Epithelial cell of umbilical artery (primary cell): ENCODE measurements around the gene ZNF576. TPM values are rescaled to one million over a fixed set of nuclear protein-coding genes. Genes with fewer than 3 reads are reported as not detected.

Experiments
- total RNA-seq: library from RNA; depleted of rRNA; stranded (reverse); fragments of >200 nt; gene quantifications from 2 replicates; pipeline ENCODE4 v1.2.3, GENCODE V29; 2014

ZNF576 gene, protein sequence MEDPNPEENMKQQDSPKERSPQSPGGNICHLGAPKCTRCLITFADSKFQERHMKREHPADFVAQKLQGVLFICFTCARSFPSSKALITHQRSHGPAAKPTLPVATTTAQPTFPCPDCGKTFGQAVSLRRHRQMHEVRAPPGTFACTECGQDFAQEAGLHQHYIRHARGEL
- 15.3 and 27.2 TPM in 2 replicates for total RNA-seq

DNA sequence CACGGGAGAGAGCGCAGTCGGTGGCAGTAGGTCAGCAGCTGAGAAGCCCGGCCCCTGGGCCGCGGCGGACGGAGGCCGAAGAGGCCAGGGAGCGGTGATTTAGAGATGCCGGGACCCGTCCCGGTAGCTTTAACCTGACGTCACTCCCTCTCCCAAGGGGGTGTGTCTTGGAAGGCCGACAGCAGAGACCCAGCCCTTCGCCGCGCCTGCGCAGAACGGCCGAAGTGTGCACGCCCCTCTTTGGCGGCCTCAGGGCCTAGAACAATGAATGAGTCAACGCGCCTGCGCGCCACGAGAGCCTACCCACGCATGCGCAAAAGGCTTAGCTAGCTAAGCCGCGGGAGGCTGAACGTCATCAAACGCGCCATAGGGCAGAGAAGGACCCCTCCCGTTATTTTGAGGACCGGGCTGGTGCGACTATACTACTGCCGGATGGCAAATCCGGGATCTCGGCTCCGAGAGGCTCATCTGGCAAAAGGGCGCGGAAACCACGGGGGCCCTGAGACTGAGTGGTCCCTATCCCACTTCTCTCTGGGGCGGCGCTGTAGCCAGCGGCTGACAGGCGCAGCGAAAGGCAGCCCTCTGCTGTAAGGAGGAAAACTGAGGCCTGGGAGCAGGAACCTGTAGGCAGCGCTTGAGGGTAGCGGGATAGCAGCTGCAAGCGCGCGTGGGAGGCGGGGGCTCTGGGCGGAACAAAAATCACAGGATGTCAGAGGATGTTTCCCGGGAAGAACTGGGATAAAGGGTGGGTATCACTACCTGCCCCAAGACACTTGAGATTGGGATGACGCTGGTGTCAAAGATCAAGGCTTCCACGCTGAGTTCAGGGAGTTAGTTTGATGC lies at the start of gene ZNF576, which contains the start of gene IRGQ:
TSS of gene ZNF576 (plus strand) at position 597 of the 843 bp plus-strand sequence. CDS start 514 bp downstream, outside the sequence.
TSS of gene IRGQ (minus strand) at position 136 of the 843 bp plus-strand sequence. CDS start 796 bp downstream, outside the sequence.

DNA sequence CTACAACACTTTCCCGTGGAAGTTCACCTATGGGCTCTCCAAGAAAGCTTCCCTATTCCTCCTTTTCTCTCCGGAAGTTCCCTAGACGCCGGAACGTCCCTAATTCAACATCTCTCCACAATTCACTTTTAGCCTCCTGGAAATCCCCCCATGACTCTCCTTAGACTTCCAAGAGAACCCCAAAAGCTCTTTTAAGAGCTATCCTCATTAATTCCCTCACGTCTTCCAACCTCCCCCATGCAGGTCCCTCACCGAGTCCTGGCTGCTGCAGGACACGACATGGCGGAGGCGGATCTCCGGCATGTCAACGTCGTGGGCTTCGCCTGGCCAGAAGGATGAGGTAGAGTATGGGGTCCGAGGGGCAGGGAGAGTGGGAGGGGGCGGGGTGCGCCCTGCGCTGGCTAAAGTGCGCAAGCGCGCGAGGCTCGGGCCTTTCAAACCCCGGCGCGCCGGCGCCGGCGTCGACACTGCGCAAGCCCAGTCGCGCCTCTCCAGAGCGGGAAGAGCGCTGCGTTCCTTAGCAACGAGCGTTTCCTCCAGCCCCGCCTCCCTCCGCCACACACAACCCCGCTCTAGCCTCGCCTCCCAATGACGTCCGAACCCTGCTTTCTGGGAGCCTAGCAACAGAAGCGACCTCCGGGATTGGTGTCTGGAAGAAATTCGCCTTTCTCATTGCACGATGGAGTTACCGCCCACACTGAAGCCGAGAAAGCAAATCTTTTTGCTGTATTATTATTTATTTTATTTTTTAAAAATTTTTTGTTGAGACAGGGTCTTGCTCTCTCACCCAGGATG lies 21.0 kb upstream of the ZNF576 start, which contains the start of the genes PINLYP and XRCC1:
TSS of gene PINLYP (plus strand) at position 646 of the 795 bp plus-strand sequence. CDS start 1,391 bp downstream, outside the sequence.
TSS of gene XRCC1 (minus strand) at position 372 of the 795 bp plus-strand sequence. CDS start at position 303, 69 bp downstream.

DNA sequence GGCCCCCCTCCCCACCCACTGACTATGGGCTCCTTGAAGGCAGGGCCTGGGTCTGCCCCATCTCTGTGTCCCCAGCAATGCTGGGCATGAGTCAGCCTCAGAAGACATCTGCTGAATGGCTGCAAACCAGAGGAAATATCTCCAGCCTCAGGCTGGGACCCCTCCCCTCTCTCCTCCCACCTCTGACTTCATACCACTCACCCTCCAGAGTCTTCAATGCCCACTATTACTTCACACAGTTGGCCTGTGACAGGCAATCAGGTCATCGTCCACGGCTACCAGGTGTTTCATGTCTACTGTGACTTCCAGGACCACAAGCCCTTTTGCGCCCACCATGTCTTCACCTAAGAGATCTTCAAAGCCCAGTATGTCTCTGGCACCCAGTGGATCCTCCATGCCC lies 15.4 kb downstream of the ZNF576 start, which contains the start of gene SRRM5:
TSS of gene SRRM5 (plus strand) at position 301 of the 400 bp plus-strand sequence. CDS start at position 335, 34 bp downstream.

DNA sequence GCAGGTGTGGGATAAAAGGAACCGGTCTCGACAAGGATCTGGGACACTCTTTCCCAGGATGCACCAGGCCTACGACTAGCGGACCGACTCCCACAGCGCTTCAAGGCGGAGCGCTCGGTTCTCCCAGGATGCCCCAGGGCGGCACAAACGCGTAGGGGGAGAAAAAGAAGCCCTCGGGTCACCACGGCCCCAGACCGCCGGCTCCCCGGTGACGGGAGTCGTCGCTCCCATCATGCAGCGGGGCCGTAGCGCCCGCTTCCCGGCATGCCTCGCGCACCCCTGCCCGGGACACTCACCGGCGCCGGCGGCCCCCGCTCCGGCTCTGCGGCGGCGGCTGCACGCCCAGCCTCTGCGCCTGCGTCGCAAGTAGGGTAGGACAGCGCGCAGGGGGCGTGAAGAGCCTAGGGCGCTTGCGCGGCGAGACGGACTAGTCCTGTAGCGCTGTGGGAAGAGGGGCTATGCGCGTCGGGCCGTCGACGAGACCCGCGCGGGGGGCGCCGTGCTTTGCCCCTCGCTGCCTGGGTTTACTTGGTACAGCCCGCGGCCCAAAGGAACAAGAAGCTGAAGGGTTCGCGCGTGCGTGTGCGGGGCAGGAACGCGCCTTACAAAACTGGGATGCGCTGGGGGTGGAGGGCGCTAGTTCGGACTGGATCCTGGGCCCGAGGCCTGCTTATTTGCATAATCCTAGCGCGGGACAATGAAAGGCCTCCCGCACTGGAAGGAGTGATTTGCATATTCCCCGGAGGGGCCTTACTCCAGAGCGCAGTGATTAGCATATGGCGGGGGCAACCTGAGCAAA lies 23.1 kb downstream of the ZNF576 start, which contains the start of gene ZNF428:
TSS of gene ZNF428 (minus strand) at position 368 of the 799 bp plus-strand sequence. CDS start 5,325 bp downstream, outside the sequence.

DNA sequence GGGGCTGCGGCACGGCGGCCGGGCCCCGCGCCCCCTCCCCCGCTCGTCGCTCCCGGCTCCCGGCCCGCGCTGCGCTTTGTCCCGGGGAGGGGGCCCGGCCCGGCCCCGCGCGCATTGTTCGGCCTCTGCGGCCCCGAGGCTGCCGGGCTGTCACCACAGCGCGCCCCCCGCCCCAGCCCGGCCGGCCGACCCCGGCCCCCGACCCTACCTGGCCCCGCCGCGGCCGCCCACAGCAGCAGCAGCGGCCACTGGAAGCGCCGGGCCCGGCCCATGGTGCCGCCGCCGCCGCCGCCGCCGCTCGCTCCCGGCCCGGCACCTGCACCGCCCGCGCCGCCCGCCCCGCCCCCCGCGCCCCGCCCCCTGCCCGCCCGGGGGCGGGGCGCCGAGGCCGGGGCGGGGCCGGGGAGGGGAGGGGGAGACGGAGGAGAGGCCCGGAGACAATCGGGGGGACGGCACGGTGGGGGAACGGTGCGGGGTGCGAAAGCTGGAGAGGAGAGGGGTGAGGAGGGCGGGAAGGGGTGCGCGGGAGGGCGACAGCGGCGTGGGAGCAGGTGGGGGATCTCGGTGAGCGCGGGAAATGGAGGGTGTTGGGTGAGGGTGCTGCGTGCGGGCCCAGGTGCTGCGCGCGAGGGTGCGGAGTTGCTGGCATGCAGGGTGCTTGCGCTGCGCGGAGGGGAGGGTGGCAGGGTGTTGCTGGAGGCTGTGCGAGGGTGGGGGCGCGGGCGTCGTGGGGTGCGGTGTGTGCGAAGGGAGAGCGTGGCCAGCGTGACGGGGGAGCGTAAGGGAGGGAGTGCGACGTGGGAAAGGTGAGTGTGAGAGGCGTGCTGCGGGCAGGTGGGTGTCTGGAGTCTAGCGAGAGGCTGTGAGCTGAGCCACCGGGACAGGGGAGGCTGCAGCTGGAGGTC lies 43.4 kb downstream of the ZNF576 start, which contains the start of gene CADM4:
TSS of gene CADM4 (minus strand) at position 332 of the 905 bp plus-strand sequence. CDS start at position 272, 60 bp downstream.

Other genes starting within 250 kb of the ZNF576 start
- not detected in 2 replicates for gene CD177, start 242.9 kb upstream of the ZNF576 start, total RNA-seq
- gene TEX101, start 181.7 kb upstream of the ZNF576 start, total RNA-seq = not detected in 2 replicates
- gene LYPD3, start 131.0 kb upstream of the ZNF576 start, total RNA-seq = not detected in 2 replicates
- gene PHLDB3, start 91.8 kb upstream of the ZNF576 start, total RNA-seq = 8.8 and 9.1 TPM in 2 replicates
- gene ETHE1, start 69.4 kb upstream of the ZNF576 start, total RNA-seq = 55.8 and 114 TPM in 2 replicates
- not detected in 2 replicates for gene ZNF575, start 63.4 kb upstream of the ZNF576 start, total RNA-seq
- 16.2 and 17.2 TPM in 2 replicates for gene XRCC1, start 21.1 kb upstream of the ZNF576 start, total RNA-seq
- 0.15 and 0.97 TPM in 2 replicates for gene PINLYP, start 20.8 kb upstream of the ZNF576 start, total RNA-seq
- 23.1 and 28.3 TPM in 2 replicates for gene IRGQ, start 461 bp upstream of the ZNF576 start, total RNA-seq
- gene SRRM5, start 15.5 kb downstream of the ZNF576 start, total RNA-seq = not detected in 2 replicates
- gene ZNF428, start 23.0 kb downstream of the ZNF576 start, total RNA-seq = 50.7 and 51.7 TPM in 2 replicates
- 3.0 and 3.2 TPM in 2 replicates for gene CADM4, start 43.3 kb downstream of the ZNF576 start, total RNA-seq
- 54.9 and 91.9 TPM in 2 replicates for gene PLAUR, start 73.6 kb downstream of the ZNF576 start, total RNA-seq
- not detected in 2 replicates for gene IRGC, start 119.5 kb downstream of the ZNF576 start, total RNA-seq
- 3.2 and 6.1 TPM in 2 replicates for gene SMG9, start 158.4 kb downstream of the ZNF576 start, total RNA-seq
- 0.46 and 0.65 TPM in 2 replicates for gene KCNN4, start 184.4 kb downstream of the ZNF576 start, total RNA-seq
- 0.32 and 0.46 TPM in 2 replicates for gene LYPD5, start 205.9 kb downstream of the ZNF576 start, total RNA-seq
- gene ZNF283, start 230.7 kb downstream of the ZNF576 start, total RNA-seq = 6.8 and 10.6 TPM in 2 replicates